ENCODE results near the gene MAPK4. TPM values are rescaled to one million over a fixed set of nuclear protein-coding genes. Genes with fewer than 3 reads are reported as not detected.
A peak's percentile ranks its signal among the peaks of the same experiment; 100 is the strongest.

Gene MAPK4
- total RNA-seq, 1 experiment from 2014 or later: 4.2 TPM

DNA sequence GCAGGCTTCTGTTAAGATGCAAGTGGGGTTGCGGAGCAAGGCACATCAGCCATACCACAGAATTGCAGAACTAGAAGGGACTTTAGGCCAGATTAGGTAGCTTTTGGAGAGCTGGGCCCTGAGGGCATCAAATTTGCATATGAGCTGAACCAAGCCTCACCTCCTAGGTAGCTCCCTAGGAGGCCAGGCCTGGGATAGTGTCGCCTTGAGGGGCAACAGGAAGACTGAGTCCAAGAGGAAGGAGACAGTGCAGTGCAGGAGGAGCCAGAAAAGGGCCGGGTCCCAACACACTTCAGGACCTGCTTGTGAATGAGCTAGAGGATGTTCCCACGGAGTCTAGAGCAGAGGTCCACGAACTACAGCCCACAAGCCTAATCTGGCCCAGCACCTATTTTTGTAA is 98.7 kb downstream of the MAPK4 start (continued):
- TF ChIP-seq FOXJ3 (CRISPR knock-in tag; IDR thresholded peaks at IDR 0.05; ENCODE audit: borderline replicate concordance): no peak
- no peak for TF ChIP-seq EMX1 (CRISPR knock-in tag; IDR thresholded peaks at IDR 0.05)
- no peak for TF ChIP-seq SOX15 (CRISPR knock-in tag; IDR thresholded peaks at IDR 0.05)
- no peak for TF ChIP-seq ZNF423 (CRISPR knock-in tag; IDR thresholded peaks at IDR 0.05)

DNA sequence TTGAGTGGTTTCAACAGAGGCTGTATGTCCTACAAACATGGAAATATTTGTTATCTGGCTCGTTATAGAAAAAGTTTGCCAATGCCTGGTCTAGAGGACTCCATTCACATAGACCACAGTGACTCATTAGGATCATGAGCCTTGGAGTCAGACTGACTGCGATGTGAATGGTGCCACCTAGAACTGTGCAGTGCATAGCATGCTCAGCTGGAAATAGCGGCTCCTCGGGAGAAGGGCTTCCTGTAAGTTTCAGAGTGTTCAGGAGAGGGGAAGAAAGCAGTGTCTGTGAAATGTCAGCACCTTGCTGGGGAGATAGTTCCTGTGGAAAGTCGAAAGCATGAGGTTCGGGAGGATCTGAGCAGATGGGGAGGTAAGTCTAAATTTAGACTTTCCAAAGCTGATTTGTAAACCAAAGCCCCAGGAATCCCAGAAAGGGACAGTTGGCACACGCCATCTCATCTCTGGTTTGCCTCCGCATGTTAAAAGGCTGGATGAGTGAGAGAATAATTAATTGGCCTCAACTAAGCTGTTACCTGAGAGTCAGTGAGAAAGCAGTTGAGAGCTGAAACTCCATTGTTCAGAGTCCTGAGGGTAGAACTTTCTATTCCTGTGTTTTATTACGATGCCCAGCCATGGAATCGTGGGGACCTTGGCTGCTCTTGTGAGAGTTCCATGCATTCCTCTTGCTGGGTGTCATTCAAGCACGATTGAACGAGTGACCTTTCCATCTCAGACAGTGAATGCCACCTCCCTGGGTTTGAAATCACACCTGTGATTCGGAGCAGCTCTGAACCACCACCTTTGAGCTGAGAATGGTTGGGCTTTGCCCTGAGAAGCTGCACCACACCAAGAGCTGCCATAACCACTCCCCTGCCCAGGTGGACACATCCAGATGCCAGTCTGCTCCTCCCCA is 99.5 kb downstream of the MAPK4 start:
- H3K36me3 Mint-ChIP-seq: no peaks in the 10 kb centered on the region
- no peak for TF ChIP-seq GTF2I (CRISPR knock-in tag; conservative IDR thresholded peaks at IDR 0.05)
- TF ChIP-seq KAT7 (CRISPR knock-in tag; IDR thresholded peaks at IDR 0.05; ENCODE audit: borderline replicate concordance): no peak
- TF ChIP-seq, protein P1, sequence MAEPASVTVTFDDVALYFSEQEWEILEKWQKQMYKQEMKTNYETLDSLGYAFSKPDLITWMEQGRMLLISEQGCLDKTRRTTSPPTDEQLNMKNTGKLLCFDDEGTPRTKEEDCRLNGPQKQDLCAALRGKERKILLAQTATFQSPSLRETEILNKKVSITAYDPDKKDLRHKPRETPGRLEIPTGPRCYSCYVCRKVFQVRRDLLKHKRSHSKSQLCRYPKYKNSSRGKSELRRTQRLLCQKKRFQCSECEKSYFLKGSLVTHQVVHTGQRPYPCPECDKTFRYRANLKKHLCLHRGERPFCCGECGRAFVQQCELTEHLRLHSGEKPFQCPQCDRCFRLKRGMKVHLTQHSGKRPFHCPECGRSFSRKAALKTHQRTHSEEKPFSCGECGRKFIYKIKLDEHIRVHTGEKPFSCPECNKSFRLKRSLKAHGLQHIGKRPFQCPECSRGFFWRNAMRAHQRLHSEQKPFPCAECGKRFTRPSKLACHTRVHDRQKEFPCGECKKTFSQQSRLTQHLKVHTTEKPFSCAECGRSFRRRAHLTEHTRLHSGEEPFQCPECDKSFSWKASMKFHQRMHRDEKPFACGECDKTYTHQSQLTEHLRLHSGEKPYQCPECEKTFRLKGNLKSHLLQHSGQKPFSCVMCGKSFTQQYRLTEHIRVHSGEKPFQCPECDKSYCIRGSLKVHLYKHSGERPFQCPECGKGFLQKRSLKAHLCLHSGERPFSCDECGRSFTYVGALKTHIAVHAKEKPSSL (CRISPR knock-in tag; conservative IDR thresholded peaks at IDR 0.05): no peak
- TF ChIP-seq JUN (CRISPR knock-in tag; IDR thresholded peaks at IDR 0.05): no peak
- no peak for TF ChIP-seq ETV6 (CRISPR knock-in tag; IDR thresholded peaks at IDR 0.05)
- no peak for TF ChIP-seq TP53 (CRISPR knock-in tag; IDR thresholded peaks at IDR 0.05)
- TF ChIP-seq ZNF121 (CRISPR knock-in tag; IDR thresholded peaks at IDR 0.05): no peak
- TF ChIP-seq, protein P2, sequence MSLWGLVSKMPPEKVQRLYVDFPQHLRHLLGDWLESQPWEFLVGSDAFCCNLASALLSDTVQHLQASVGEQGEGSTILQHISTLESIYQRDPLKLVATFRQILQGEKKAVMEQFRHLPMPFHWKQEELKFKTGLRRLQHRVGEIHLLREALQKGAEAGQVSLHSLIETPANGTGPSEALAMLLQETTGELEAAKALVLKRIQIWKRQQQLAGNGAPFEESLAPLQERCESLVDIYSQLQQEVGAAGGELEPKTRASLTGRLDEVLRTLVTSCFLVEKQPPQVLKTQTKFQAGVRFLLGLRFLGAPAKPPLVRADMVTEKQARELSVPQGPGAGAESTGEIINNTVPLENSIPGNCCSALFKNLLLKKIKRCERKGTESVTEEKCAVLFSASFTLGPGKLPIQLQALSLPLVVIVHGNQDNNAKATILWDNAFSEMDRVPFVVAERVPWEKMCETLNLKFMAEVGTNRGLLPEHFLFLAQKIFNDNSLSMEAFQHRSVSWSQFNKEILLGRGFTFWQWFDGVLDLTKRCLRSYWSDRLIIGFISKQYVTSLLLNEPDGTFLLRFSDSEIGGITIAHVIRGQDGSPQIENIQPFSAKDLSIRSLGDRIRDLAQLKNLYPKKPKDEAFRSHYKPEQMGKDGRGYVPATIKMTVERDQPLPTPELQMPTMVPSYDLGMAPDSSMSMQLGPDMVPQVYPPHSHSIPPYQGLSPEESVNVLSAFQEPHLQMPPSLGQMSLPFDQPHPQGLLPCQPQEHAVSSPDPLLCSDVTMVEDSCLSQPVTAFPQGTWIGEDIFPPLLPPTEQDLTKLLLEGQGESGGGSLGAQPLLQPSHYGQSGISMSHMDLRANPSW (CRISPR knock-in tag; conservative IDR thresholded peaks at IDR 0.05; ENCODE audit: low read depth): no peak
- no peak for TF ChIP-seq SMAD4 (CRISPR knock-in tag; IDR thresholded peaks at IDR 0.05)
- TF ChIP-seq, protein P3, sequence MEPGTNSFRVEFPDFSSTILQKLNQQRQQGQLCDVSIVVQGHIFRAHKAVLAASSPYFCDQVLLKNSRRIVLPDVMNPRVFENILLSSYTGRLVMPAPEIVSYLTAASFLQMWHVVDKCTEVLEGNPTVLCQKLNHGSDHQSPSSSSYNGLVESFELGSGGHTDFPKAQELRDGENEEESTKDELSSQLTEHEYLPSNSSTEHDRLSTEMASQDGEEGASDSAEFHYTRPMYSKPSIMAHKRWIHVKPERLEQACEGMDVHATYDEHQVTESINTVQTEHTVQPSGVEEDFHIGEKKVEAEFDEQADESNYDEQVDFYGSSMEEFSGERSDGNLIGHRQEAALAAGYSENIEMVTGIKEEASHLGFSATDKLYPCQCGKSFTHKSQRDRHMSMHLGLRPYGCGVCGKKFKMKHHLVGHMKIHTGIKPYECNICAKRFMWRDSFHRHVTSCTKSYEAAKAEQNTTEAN (CRISPR knock-in tag; IDR thresholded peaks at IDR 0.05): no peak
- no peak for TF ChIP-seq ZNF232 (CRISPR knock-in tag; IDR thresholded peaks at IDR 0.05)
- TF ChIP-seq ZNF416 (CRISPR knock-in tag; IDR thresholded peaks at IDR 0.05): no peak
- no peak for TF ChIP-seq CREM (CRISPR knock-in tag; IDR thresholded peaks at IDR 0.05)
- no peak for TF ChIP-seq NR1H2 (CRISPR knock-in tag; IDR thresholded peaks at IDR 0.05)
- no peak for TF ChIP-seq GRHL2 (CRISPR knock-in tag; IDR thresholded peaks at IDR 0.05; ENCODE audit: insufficient replicate concordance, severe bottlenecking)
- 0 out of 2 replicates have a peak overlapping the region, but pooled peaks have one; percentile 54 for H3K27ac Mint-ChIP-seq
- ATAC-seq (peak; percentile 52), DNase-seq (ENCODE audit: low spot score) (no peak)
- CTCF ChIA-PET: interaction anchor here (1.8 to 2.2 kb wide), 2 partner anchors 15 to 125 kb away, joined by 6 read pairs; no protein-coding TSS in a partner anchor
- no peaks in the 10 kb centered on the region; the same call in 1 of the 2 replicates for H3K27me3 Mint-ChIP-seq (ENCODE audit: low read depth)
- H3K4me1 Mint-ChIP-seq: peaks cover 37% of the 10 kb centered on the region
- POLR2A ChIA-PET: no interaction called here
- H3K4me3 Mint-ChIP-seq: no peak overlapping the region
- peaks cover 22% of the 10 kb centered on the region for H3K9me3 Mint-ChIP-seq
